Mammary epithelial cell (primary cell): ENCODE measurements around the gene GDAP1L1.

Source experiments
- CTCF ChIP-seq, 2 donors: IDR thresholded peaks in 1 of 2; conservative IDR thresholded peaks in 1 of 2; 2 replicates each; pipeline ENCODE4 v1.5.1; 2011 to 2012; ENCODE audit warnings: inconsistent platforms in 2 of 2, low read length in 2 of 2, mild to moderate bottlenecking in 2 of 2, control low read depth in 1 of 2, low read depth in 1 of 2; ENCODE audit not compliant: insufficient read depth in 1 of 2; ENCODE audit errors: extremely low read depth in 1 of 2
- EZH2 ChIP-seq: IDR thresholded peaks from 2 replicates; pipeline ENCODE4 v1.6.1; 2012; ENCODE audit warnings: low read length, inconsistent platforms, borderline replicate concordance

GRCh38 chr20:44203161-44203560 is 43.9 kb upstream of the GDAP1L1 start:
- TF ChIP-seq CTCF (conservative IDR thresholded peaks at IDR 0.05 in 1 of 2, IDR thresholded peaks at IDR 0.05 in 1 of 2; ENCODE audit: extremely low read depth in 1 of 2, insufficient read depth in 1 of 2, low read depth in 1 of 2, low read length in 2 of 2), result no peak
- no peak for TF ChIP-seq EZH2
